Gastroesophageal sphincter (tissue), 3 donors: ENCODE measurements around the gene FOXN3.

ENCODE experiments used
- CTCF ChIP-seq, 4 experiments: fragments of 200-600 bp in 2 of 4; fragments of 450-650 bp in 2 of 4; sonication (generic) in 1 of 4; IDR thresholded peaks; one replicate each; pipeline ENCODE4 v1.5.1; 2017 to 2019; ENCODE audit warnings: antibody characterized with exemption in 4 of 4, mild to moderate bottlenecking in 2 of 4, moderate library complexity in 2 of 4
- EP300 ChIP-seq: sonication (generic); formaldehyde crosslinking; IDR thresholded peaks from one replicate; pipeline ENCODE4 v1.6.1; 2017; ENCODE audit warnings: antibody characterized with exemption, mild to moderate bottlenecking
- POLR2A ChIP-seq, 2 donors: fragments of 450-650 bp; IDR thresholded peaks; one replicate each; pipeline ENCODE4 v1.6.1; 2017; ENCODE audit warnings: antibody characterized with exemption in 2 of 2, mild to moderate bottlenecking in 2 of 2, moderate library complexity in 1 of 2
- POLR2AphosphoS5 ChIP-seq: sonication (generic); formaldehyde crosslinking; IDR thresholded peaks from one replicate; pipeline ENCODE4 v1.6.1; 2017; ENCODE audit warnings: antibody characterized with exemption

GRCh38 chr14:89279649-89280232 lies 137.3 kb downstream of the FOXN3 start:
- TF ChIP-seq EP300 (no peak), CTCF (IDR thresholded peaks at IDR 0.05) (no peak), POLR2A (IDR thresholded peaks at IDR 0.05) (no peak), POLR2AphosphoS5 (no peak)
